Gastrocnemius medialis (tissue), 4 donors: Measurements from ENCODE around the gene COX10.

ENCODE experiments used
- POLR2A ChIP-seq, 2 donors: fragments of 450-650 bp; IDR thresholded peaks; one replicate each; pipeline ENCODE4 v1.6.1; 2017; ENCODE audit warnings: antibody characterized with exemption in 2 of 2, mild to moderate bottlenecking in 2 of 2, moderate library complexity in 2 of 2
- TF ChIP-seq, protein P1 (sequence below), 5 experiments: fragments of 450-650 bp in 3 of 5; fragments of 200-600 bp in 2 of 5; sonication (generic) in 2 of 5; IDR thresholded peaks in 4 of 5; conservative IDR thresholded peaks in 1 of 5; 1 replicate in 4 of 5; 2 replicates in 1 of 5; pipeline ENCODE4 v1.5.1; 2016 to 2019; ENCODE audit warnings: antibody characterized with exemption in 5 of 5, mild to moderate bottlenecking in 3 of 5, moderate library complexity in 3 of 5

DNA sequence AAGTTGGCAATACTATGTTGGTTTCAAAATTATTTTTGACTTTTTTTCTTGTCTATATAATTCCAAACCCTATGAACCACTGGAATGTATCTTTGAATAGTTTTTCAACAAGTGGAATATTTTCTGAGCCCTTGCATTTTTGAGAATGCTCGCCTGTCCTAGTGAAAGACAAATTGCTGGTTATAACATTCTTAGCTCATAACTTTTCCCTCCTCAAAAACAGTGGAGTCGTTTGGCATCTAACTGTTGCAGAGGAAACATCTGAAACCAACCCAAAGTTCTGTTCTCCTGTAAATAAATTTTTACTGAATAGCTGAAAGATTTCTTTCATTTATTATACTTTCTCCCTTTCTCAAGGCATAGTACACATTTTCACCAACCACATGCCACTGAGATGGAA lies 11.3 kb upstream of the COX10 start:
- TF ChIP-seq, protein P1, sequence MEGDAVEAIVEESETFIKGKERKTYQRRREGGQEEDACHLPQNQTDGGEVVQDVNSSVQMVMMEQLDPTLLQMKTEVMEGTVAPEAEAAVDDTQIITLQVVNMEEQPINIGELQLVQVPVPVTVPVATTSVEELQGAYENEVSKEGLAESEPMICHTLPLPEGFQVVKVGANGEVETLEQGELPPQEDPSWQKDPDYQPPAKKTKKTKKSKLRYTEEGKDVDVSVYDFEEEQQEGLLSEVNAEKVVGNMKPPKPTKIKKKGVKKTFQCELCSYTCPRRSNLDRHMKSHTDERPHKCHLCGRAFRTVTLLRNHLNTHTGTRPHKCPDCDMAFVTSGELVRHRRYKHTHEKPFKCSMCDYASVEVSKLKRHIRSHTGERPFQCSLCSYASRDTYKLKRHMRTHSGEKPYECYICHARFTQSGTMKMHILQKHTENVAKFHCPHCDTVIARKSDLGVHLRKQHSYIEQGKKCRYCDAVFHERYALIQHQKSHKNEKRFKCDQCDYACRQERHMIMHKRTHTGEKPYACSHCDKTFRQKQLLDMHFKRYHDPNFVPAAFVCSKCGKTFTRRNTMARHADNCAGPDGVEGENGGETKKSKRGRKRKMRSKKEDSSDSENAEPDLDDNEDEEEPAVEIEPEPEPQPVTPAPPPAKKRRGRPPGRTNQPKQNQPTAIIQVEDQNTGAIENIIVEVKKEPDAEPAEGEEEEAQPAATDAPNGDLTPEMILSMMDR (IDR thresholded peaks at IDR 0.05 in 4 of 5, conservative IDR thresholded peaks at IDR 0.05 in 1 of 5), result no peak
- no peak for TF ChIP-seq POLR2A (IDR thresholded peaks at IDR 0.05)
